ENCODE results near the gene SLC11A1. TPM values are rescaled to one million over a fixed set of nuclear protein-coding genes. Genes with fewer than 3 reads are reported as not detected.

The SLC11A1 gene
- total RNA-seq: under 1 TPM; 0.21 to 0.29 TPM

GRCh38 chr2:218381916-218382366, at the start of gene SLC11A1:
TSS of gene SLC11A1 (plus strand) at chr2:218382273. CDS start at chr2:218382369, 96 bp downstream.
- Mint-ChIP-seq H3K27ac (no peak within 1 kb of the TSS), H3K36me3 (ENCODE audit: low read depth) (no peaks in the 10 kb centered on the region), H3K4me3 (no peak within 1 kb of the TSS), H3K27me3 (ENCODE audit: low read depth) (peaks cover 17% of the 10 kb centered on the region), H3K4me1 (ENCODE audit: low read depth) (no peaks in the 10 kb centered on the region), H3K9me3 (ENCODE audit: insufficient read depth) (no peaks in the 10 kb centered on the region)
- ATAC-seq (no peak), DNase-seq (no peak)
- ChIA-PET CTCF (no interaction called here), POLR2A (no interaction called here)

GRCh38 chr2:218332288-218332687, 49.8 kb upstream of the SLC11A1 start:
- no peaks in the 10 kb centered on the region for H3K9me3 Mint-ChIP-seq (ENCODE audit: insufficient read depth)
- no peak overlapping the region for H3K27ac Mint-ChIP-seq
- H3K4me3 Mint-ChIP-seq: no peak overlapping the region
- DNase-seq (no peak), ATAC-seq (no peak)
- CTCF ChIA-PET: no interaction called here
- POLR2A ChIA-PET: no interaction called here
- H3K27me3 Mint-ChIP-seq (ENCODE audit: low read depth): no peaks in the 10 kb centered on the region
- H3K4me1 Mint-ChIP-seq (ENCODE audit: low read depth): peaks cover 2% of the 10 kb centered on the region
- no peaks in the 10 kb centered on the region for H3K36me3 Mint-ChIP-seq (ENCODE audit: low read depth)

- no peak for ATAC-seq
- POLR2A ChIA-PET: interaction anchor here (0.6 kb wide), 1 partner anchor 46 kb away, joined by 3 read pairs; no protein-coding TSS in a partner anchor
- H3K36me3 Mint-ChIP-seq (ENCODE audit: low read depth): no peaks in the 10 kb centered on the region
- no peaks in the 10 kb centered on the region for H3K9me3 Mint-ChIP-seq (ENCODE audit: insufficient read depth)
- H3K27me3 Mint-ChIP-seq (ENCODE audit: low read depth): no peaks in the 10 kb centered on the region
- peak overlapping the region; percentile 40 for H3K27ac Mint-ChIP-seq
- CTCF ChIA-PET: no interaction called here
- DNase-seq: no peak
- no peak overlapping the region for H3K4me3 Mint-ChIP-seq
- H3K4me1 Mint-ChIP-seq (ENCODE audit: low read depth): no peaks in the 10 kb centered on the region
Measured at GRCh38 chr2:218332920-218333645, 49.0 kb upstream of the SLC11A1 start.

GRCh38 chr2:218334531-218334930, 47.5 kb upstream of the SLC11A1 start:
- Mint-ChIP-seq H3K27me3 (ENCODE audit: low read depth) (no peaks in the 10 kb centered on the region), H3K4me3 (no peak overlapping the region), H3K27ac (no peak overlapping the region), H3K4me1 (ENCODE audit: low read depth) (no peaks in the 10 kb centered on the region), H3K36me3 (ENCODE audit: low read depth) (no peaks in the 10 kb centered on the region), H3K9me3 (ENCODE audit: insufficient read depth) (no peaks in the 10 kb centered on the region)
- CTCF ChIA-PET: no interaction called here
- POLR2A ChIA-PET: no interaction called here
- DNase-seq (no peak), ATAC-seq (no peak)

- Mint-ChIP-seq H3K4me1 (ENCODE audit: low read depth) (no peaks in the 10 kb centered on the region), H3K27me3 (ENCODE audit: low read depth) (no peaks in the 10 kb centered on the region), H3K4me3 (no peak overlapping the region), H3K36me3 (ENCODE audit: low read depth) (no peaks in the 10 kb centered on the region), H3K27ac (no peak overlapping the region), H3K9me3 (ENCODE audit: insufficient read depth) (no peaks in the 10 kb centered on the region)
- CTCF ChIA-PET: no interaction called here
- no peak for ATAC-seq
- no peak for DNase-seq
- POLR2A ChIA-PET: no interaction called here
Measured at GRCh38 chr2:218340656-218341055, 41.4 kb upstream of the SLC11A1 start.

- Mint-ChIP-seq H3K4me1 (ENCODE audit: low read depth) (no peaks in the 10 kb centered on the region), H3K9me3 (ENCODE audit: insufficient read depth) (no peaks in the 10 kb centered on the region), H3K27me3 (ENCODE audit: low read depth) (no peaks in the 10 kb centered on the region), H3K4me3 (no peak overlapping the region), H3K27ac (no peak overlapping the region), H3K36me3 (ENCODE audit: low read depth) (no peaks in the 10 kb centered on the region)
- ATAC-seq (no peak), DNase-seq (no peak)
- POLR2A ChIA-PET: no interaction called here
- CTCF ChIA-PET: no interaction called here
Measured at GRCh38 chr2:218341381-218341780, 40.7 kb upstream of the SLC11A1 start.

GRCh38 chr2:218342837-218343236, 39.2 kb upstream of the SLC11A1 start:
- Mint-ChIP-seq H3K36me3 (ENCODE audit: low read depth) (no peaks in the 10 kb centered on the region), H3K9me3 (ENCODE audit: insufficient read depth) (no peaks in the 10 kb centered on the region), H3K27ac (no peak overlapping the region), H3K4me1 (ENCODE audit: low read depth) (no peaks in the 10 kb centered on the region), H3K4me3 (no peak overlapping the region), H3K27me3 (ENCODE audit: low read depth) (no peaks in the 10 kb centered on the region)
- POLR2A ChIA-PET: interaction anchor here (0.5 kb wide), 1 partner anchor 37 kb away, joined by 3 read pairs; no protein-coding TSS in a partner anchor
- ATAC-seq (no peak), DNase-seq (no peak)
- CTCF ChIA-PET: no interaction called here

GRCh38 chr2:218343591-218343990, 38.5 kb upstream of the SLC11A1 start:
- ChIA-PET CTCF (no interaction called here), POLR2A (no interaction called here)
- no peak for DNase-seq
- Mint-ChIP-seq H3K36me3 (ENCODE audit: low read depth) (no peaks in the 10 kb centered on the region), H3K27ac (no peak overlapping the region), H3K9me3 (ENCODE audit: insufficient read depth) (no peaks in the 10 kb centered on the region), H3K4me1 (ENCODE audit: low read depth) (no peaks in the 10 kb centered on the region), H3K4me3 (no peak overlapping the region), H3K27me3 (ENCODE audit: low read depth) (no peaks in the 10 kb centered on the region)
- no peak for ATAC-seq

GRCh38 chr2:218344090-218344754, 37.9 kb upstream of the SLC11A1 start:
- Mint-ChIP-seq H3K4me1 (ENCODE audit: low read depth) (no peaks in the 10 kb centered on the region), H3K36me3 (ENCODE audit: low read depth) (no peaks in the 10 kb centered on the region), H3K9me3 (ENCODE audit: insufficient read depth) (no peaks in the 10 kb centered on the region), H3K4me3 (no peak overlapping the region), H3K27ac (no peak overlapping the region), H3K27me3 (ENCODE audit: low read depth) (no peaks in the 10 kb centered on the region)
- ChIA-PET CTCF (no interaction called here), POLR2A (no interaction called here)
- DNase-seq: no peak
- no peak for ATAC-seq

- no peak overlapping the region for H3K4me3 Mint-ChIP-seq
- CTCF ChIA-PET: no interaction called here
- DNase-seq: no peak
- no peaks in the 10 kb centered on the region for H3K36me3 Mint-ChIP-seq (ENCODE audit: low read depth)
- ATAC-seq: no peak
- H3K27ac Mint-ChIP-seq: no peak overlapping the region
- H3K9me3 Mint-ChIP-seq (ENCODE audit: insufficient read depth): peaks cover 4% of the 10 kb centered on the region
- H3K27me3 Mint-ChIP-seq (ENCODE audit: low read depth): no peaks in the 10 kb centered on the region
- POLR2A ChIA-PET: no interaction called here
- H3K4me1 Mint-ChIP-seq (ENCODE audit: low read depth): no peaks in the 10 kb centered on the region
Measured at GRCh38 chr2:218344755-218345417, 37.2 kb upstream of the SLC11A1 start.

GRCh38 chr2:218345491-218346236, 36.4 kb upstream of the SLC11A1 start:
- POLR2A ChIA-PET: no interaction called here
- peaks cover 6% of the 10 kb centered on the region for H3K9me3 Mint-ChIP-seq (ENCODE audit: insufficient read depth)

GRCh38 chr2:218347172-218347571, 34.9 kb upstream of the SLC11A1 start:
- DNase-seq (no peak), ATAC-seq (no peak)
- ChIA-PET CTCF (interaction anchor here (0.9 kb wide), 1 partner anchor 9 kb away, joined by 3 read pairs; the partner anchor contains the start of gene CATIP), POLR2A (no interaction called here)
- H3K4me3 Mint-ChIP-seq: no peak overlapping the region
- peaks cover 2% of the 10 kb centered on the region for H3K27me3 Mint-ChIP-seq (ENCODE audit: low read depth)
- no peaks in the 10 kb centered on the region for H3K36me3 Mint-ChIP-seq (ENCODE audit: low read depth)
- H3K27ac Mint-ChIP-seq: no peak overlapping the region
- no peaks in the 10 kb centered on the region for H3K4me1 Mint-ChIP-seq (ENCODE audit: low read depth)
- H3K9me3 Mint-ChIP-seq (ENCODE audit: insufficient read depth): peaks cover 17% of the 10 kb centered on the region

More at GRCh38 chr2:218345491-218346236, 36.4 kb upstream of the SLC11A1 start:
- no peak for ATAC-seq
- CTCF ChIA-PET: no interaction called here
- no peak for DNase-seq
- no peak overlapping the region for H3K27ac Mint-ChIP-seq
- H3K36me3 Mint-ChIP-seq (ENCODE audit: low read depth): no peaks in the 10 kb centered on the region
- H3K27me3 Mint-ChIP-seq (ENCODE audit: low read depth): no peaks in the 10 kb centered on the region
- H3K4me1 Mint-ChIP-seq (ENCODE audit: low read depth): no peaks in the 10 kb centered on the region
- no peak overlapping the region for H3K4me3 Mint-ChIP-seq
